H54 (cell line): ENCODE results near the gene OTOL1.
"Not testable (repeated sequence)": the region's sequence is repeated elsewhere in the genome, so short reads cannot be mapped to it uniquely, and the experiment has no call there.

Source experiments
- DNase-seq: peaks from one replicate; pipeline ENCODE4 v3.0.0; 2011; ENCODE audit warnings: low spot score, mixed read lengths; ENCODE audit not compliant: insufficient read length
- FAIRE-seq: peaks from 3 replicates; lab custom pipeline; 2011; peaks lifted over from hg19 to GRCh38; lab: Jason Lieb, UNC
- POLR2A ChIP-seq: IDR thresholded peaks from 2 replicates; pipeline ENCODE4 v1.6.1; 2011; ENCODE audit warnings: low read depth, mild to moderate bottlenecking, low read length

The OTOL1 gene

DNA sequence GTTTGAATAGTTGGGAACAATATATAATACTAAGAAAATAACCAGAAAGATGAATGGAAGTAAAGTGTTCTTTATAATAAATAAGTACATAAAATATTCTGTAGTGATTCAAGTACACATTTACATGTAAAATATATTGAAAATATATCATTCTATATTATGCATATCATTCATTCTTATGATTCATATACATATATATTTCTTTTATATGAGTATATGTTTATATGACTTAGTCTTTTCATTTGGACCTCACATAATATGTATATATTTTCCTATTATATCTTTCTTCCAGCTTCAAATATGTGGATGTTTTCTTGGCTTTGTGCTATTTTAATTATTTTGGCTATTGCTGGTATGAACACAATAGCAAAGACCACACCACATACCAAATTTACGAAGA is at the start of gene OTOL1:
Gene OTOL1 (plus strand): TSS at position 301 of the 400 bp plus-strand sequence. CDS start 0 bp downstream, at position 301.
- FAIRE-seq (no peak), DNase-seq (no peak)
- no peak for TF ChIP-seq POLR2A

DNA sequence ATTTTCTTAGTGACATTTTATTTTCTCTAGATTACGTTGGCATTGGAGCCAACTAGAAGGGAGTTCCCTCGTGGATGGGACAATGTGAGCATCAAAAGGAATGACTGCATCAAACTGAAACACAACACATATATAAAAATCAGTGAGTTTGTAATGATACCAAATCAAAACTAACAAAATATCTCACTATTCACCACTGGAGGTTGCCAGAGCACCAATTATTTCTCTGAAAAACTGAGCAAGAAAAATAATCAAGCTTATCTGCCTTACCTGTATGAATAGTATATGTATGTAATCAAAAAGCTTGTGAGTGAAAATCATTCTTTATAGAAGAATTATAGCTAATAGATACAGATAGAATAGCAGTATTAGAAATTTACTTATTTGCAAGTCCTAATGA is 46.8 kb upstream of the OTOL1 start:
- DNase-seq: no peak
- no peak for FAIRE-seq
- TF ChIP-seq POLR2A: no peak

DNA sequence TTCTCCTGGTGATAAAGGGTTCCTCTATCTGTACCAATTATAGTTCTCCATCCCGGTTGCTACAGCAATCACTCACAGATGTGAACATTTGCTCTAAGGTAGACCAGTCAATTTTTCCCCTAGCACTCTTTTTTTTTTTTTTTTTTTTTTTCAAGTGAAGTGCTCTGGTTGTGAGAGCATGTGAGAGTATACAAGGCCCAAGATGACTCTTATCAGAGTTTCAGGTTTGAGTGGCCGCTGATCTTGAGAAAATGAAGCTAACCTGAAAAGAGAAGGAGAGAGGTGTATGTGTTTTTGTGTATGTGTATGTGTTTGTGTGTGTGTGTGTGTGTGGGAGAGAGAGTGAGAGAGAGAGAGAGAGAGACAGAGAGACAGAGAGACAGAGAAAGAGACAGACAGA is 44.4 kb upstream of the OTOL1 start:
- TF ChIP-seq POLR2A: no peak
- DNase-seq: no peak
- no peak for FAIRE-seq

DNA sequence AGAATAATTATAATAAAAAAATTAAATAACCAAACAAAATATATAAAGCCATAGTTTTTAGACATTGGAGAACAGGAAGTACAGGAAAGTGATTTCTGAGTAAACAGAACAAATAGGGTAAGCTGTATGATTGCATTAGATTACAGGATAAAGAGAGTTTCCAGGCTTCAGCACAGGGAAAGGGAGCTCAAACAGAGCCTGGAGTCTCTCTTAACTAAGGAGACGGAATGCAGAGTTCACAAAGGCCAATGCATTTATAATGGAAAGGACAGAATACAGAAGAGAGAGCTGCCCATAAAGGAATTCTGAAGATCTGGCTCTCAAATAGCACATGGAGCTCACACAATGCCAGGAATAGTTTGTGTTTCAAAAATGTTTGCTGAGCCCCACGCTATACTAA is 42.0 kb upstream of the OTOL1 start:
- no peak for TF ChIP-seq POLR2A
- FAIRE-seq (no peak), DNase-seq (no peak)

DNA sequence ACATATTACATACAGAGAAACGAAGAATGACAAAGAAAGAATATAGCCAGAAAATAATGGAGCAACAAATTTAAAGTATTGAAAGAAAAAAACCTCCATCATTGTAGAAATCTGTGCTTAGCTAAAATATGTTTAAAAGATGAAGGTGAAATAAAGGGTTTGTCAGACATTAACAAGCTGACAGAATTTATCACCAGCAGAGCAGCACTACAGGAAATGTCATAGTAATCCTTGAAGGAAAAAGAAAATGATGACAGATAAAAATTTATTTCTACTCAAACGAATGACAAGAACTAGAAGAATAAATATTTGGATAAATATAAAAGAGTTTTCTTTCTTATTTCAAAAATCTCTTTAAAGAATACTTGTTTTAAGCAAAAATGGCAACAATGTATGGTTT is 40.6 kb upstream of the OTOL1 start:
- FAIRE-seq: no peak
- TF ChIP-seq POLR2A: no peak
- DNase-seq: no peak

DNA sequence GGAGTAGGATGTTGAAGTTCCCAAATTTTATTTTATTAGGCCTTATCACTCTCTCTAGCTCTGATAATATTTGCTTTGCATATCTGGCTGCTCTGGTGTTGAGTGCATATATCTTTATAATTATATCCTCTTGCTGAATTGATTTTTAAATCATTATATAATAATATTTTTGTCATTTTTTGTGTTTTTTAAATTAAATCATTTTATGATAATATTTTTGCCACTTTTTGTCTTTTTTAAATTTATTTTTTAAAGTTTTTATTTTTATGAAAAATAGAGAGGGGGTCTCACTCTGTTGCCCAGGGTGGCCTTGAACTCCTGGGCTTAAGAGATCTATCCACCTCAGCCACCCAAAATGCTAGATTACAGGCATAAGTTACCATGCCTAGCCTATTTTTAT is 34.5 kb upstream of the OTOL1 start:
- DNase-seq (no peak), FAIRE-seq (no peak)
- TF ChIP-seq POLR2A: no peak

DNA sequence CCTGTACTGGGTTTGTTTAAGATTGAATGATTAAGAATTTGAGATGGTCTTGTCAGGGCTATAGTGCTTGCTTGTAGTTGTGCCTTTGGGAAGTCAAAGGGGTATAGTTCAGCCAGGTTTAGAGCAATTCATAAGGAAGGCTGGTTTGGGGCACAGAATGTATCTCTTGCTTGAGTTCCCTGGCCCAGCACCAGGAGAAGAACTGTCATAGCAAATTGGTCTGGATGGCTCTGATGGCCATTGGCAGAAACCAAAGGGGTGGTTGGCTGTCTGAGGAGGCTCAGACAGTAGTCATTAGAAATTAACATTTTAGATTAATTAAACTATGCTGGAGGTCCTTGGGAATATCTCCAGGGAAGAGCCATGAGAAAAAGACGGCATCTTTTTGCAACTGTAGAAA is 25.4 kb upstream of the OTOL1 start:
- DNase-seq (no peak), FAIRE-seq (no peak)
- no peak for TF ChIP-seq POLR2A

DNA sequence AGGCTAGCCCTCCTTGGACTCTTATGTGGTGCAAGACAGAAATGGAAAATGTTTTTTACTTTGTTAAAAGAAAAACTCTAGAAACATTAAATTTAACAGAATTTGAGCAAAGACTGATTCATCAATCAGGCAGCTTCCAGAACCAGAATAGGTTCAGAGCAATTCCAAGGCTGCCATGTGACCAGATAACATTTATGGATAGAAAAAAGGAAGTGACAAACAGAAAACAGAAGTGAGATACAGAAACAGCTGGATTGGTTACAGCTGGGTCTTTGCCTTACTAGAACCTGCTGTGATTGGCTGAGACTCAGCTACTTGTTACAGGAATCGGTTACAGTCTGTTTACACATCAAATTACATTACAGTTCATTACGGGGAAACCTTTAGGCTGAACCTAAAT is 22.5 kb upstream of the OTOL1 start:
- FAIRE-seq (no peak), DNase-seq (no peak)
- TF ChIP-seq POLR2A: no peak

DNA sequence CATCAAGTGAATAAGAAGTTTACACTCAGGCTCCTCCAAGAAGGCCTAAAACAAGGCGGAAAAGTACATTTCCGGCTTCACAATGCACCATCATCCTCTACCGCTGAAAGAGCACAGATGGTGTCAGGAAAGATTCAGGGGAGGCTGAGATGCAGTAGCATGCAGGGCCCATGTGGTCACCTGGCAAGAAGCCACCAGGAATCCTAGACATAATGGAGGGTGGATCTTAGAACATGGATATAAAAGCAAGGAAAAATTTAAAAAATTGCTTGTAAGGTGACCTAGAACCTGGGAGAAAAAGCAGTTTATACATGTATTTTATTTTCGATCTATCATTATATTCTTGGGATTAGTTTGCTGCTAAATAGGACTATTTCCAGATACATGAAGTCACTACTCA is 21.9 kb upstream of the OTOL1 start:
- FAIRE-seq (no peak), DNase-seq (no peak)
- TF ChIP-seq POLR2A: no peak

DNA sequence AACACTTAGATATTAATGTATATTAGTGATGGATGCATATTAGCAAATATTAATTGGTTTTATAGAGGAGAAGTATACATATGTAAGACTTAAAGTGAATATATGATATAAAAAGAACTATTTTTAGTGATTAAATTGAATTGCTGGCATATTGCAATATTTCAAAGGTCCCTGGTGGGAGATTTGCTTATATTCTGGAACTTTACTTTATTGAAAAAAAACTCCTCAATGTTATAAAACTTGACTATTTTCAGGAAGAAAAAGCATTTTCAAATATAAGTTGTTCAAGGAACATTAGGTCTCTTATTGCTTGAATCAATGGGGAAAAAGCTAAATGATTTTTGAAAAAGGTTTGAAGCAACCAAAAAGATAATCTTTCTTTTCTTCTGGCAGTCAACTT is 21.4 kb upstream of the OTOL1 start:
- no peak for TF ChIP-seq POLR2A
- no peak for DNase-seq
- no peak for FAIRE-seq

DNA sequence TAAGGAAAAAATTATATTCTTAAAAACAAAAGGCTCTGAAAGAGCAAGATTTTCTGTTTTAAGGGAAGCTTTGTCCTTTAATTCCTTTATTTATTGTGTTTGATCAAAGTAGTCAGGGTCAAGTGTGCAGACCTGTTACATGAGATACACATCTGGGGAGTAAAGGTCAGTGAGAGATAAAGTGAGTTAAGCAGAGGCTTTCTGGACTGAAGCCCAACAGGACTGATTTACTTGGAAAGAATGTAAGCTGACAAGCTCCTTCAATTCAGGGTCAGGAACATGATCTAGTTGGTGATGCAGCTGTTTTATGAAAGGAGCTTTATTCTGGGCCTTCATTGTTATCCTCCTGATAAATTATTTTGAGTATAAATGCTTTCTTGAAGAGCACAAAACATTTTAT is 20.7 kb upstream of the OTOL1 start:
- TF ChIP-seq POLR2A: no peak
- peak; percentile 1 for DNase-seq
- FAIRE-seq: peak; percentile 72

DNA sequence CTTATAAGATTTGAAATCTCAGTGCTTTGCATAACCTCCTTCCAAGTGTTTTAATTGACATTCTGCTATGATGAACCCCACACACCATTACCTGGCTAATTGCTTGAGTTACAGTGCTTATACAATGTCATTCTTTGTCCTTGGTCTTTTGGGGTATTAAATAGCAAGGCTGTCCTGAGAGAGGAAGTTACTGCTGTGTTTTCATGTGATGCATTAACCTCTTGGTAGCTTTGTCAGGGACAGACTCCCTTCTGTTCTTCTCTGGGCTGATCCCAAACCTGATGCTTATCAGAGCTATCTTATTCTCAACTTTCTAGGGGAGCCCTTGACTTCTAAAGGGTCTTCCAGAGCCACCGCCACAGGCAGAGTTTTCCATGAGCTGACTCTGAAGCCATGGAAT is 12.4 kb upstream of the OTOL1 start:
- TF ChIP-seq POLR2A: no peak
- FAIRE-seq: no peak
- DNase-seq: no peak

DNA sequence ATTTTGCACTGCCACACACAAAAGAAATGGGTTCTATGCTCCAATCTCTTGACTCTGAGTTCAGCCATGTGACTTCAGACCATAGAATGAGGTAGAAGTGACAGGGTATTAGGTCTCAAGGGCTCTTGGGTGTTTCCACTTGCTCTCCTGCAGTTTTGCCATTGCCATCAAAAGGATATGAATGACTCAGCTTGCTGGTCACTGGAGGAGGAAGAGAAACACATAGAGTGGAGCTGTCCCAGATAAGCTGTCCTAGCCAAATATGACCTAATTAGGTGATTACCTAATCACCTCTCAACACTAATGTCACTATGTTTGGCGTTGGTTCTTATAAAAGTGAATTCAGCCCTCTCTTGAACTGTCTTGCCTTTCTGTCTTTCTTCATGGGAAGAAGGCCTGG is 8.3 kb upstream of the OTOL1 start:
- peak; percentile 50 for FAIRE-seq
- not testable (repeated sequence) for DNase-seq

DNA sequence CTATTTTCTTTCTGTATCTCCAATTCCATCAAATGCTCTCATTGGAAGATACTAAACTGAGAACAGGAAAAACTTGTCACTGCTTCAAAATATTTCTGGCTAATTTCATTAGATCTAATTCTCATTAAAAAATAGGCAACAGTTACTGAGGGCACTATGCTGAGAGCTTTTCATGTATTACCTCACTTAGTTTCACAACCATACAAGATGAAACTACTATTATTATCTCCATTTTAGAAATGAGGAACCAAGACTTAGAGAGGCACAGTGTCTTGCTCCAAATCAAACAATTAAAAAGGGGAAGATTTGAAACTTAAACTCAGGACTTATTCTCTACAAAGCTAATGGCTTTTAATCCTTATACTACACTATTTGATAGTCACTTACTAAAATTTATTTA is 7.2 kb upstream of the OTOL1 start:
- DNase-seq (no peak), FAIRE-seq (no peak)
- no peak for TF ChIP-seq POLR2A

DNA sequence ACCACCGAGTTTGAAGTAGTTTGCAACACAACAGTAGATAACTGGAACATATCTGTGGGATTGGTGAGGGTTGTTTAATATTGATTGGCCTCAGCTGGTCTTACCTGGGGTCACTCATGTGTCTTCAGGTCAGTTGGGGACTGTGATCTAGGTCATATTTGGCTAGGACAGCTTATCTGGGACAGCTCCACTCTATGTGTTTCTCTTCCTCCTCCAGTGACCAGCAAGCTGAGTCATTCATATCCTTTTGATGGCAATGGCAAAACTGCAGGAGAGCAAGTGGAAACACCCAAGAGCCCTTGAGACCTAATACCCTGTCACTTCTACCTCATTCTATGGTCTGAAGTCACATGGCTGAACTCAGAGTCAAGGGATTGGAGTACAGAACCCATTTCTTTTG is 5.8 kb upstream of the OTOL1 start:
- DNase-seq: not testable (repeated sequence)
- FAIRE-seq: peak; percentile 78

DNA sequence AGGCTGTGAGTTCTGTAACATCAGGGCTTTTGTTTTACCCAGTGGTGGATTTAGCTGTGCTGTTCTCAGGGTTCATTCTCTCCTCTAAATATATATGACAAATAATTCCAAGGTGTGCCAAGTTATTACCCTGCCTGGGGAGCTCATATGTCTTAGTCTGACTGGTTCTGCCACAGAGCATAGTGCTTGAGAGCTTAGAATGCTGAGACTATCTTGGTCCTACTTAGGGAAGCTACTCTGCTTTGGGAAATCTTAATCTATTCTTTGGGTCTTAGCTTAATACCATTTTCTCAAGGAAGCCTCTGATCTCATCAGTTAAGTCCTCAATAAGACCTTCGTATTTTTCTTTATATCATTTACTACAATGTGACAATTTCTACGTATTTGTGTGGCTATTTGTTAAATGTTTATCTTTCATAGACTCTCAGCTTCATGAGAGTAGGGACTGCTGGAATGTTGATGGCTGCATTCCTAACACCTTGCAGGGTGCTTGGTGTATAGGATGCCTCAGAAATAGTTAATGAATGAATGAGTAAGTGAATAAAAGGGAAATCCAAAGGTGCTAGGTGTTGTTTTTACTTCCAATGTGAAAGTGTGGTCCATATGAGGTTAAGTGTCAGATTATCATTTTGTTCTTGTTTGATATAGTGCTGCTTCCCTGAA is 1.8 kb downstream of the OTOL1 start:
- no peak for FAIRE-seq
- no peak for DNase-seq
- TF ChIP-seq POLR2A: no peak
